IMR-90 (cell line): ENCODE measurements around the gene FEN1. TPM values are rescaled to one million over a fixed set of nuclear protein-coding genes. Genes with fewer than 3 reads are reported as not detected.

ENCODE experiments used
- ATAC-seq: fragments of 200-7000 bp; cut with Tn5 transposase; 2 replicates; pipeline ENCODE4 v1.9.1; 2020; ENCODE audit warnings: low read depth, mild to moderate bottlenecking, moderate library complexity
- BruUV-seq: library from RNA; stranded (reverse); fragments of 400-500 nt; replicated peaks from 2 replicates; lab custom pipeline; 2021; lab: Mats Ljungman, UMichigan
- CTCF ChIA-PET: fragments of 300-600 bp; formaldehyde crosslinking; extraction: SDS; loops from one replicate; lab custom pipeline; 2021; ENCODE audit warnings: antibody characterized with exemption; lab: Yijun Ruan, JAX
- POLR2A ChIA-PET: fragments of 300-600 bp; sonication (Branson Sonifier 250); formaldehyde crosslinking; loops from one replicate; lab custom pipeline; 2022; ENCODE audit warnings: antibody characterized with exemption; ENCODE audit not compliant: unreplicated experiment; lab: Charles Lee
- DNase-seq: peaks from one replicate; pipeline ENCODE4 v3.0.0; 2013
- H2AFZ ChIP-seq: replicated peaks from 2 replicates; pipeline ENCODE3; 2013; ENCODE audit warnings: low read length, mild to moderate bottlenecking; ENCODE audit not compliant: poor library complexity
- H2AK5ac ChIP-seq: 2 replicates; pipeline ENCODE4 v1.6.1; 2013; ENCODE audit warnings: low read depth, low read length, inconsistent platforms
- H2AK9ac ChIP-seq: replicated peaks from 2 replicates; pipeline ENCODE3; 2013; ENCODE audit warnings: mild to moderate bottlenecking, low read depth, low read length, moderate library complexity; ENCODE audit not compliant: poor library complexity
- H2BK120ac ChIP-seq: 2 replicates; pipeline ENCODE4 v1.6.1; 2013; ENCODE audit warnings: low read depth, low read length, inconsistent platforms
- H2BK15ac ChIP-seq: 3 replicates; pipeline ENCODE4 v1.6.1; 2013; ENCODE audit warnings: low read depth, low read length, inconsistent platforms
- H2BK20ac ChIP-seq: 2 replicates; pipeline ENCODE4 v1.6.1; 2013; ENCODE audit warnings: low read depth, mild to moderate bottlenecking, inconsistent platforms, low read length, moderate library complexity
- H2BK5ac ChIP-seq: 2 replicates; pipeline ENCODE4 v1.6.1; 2013; ENCODE audit warnings: mild to moderate bottlenecking, low read depth, low read length, inconsistent platforms; ENCODE audit not compliant: poor library complexity, severe bottlenecking
- H3K14ac ChIP-seq: replicated peaks from 2 replicates; pipeline ENCODE4 v1.6.1; 2013; ENCODE audit warnings: low read depth, low read length, inconsistent platforms
- H3K18ac ChIP-seq: 2 replicates; pipeline ENCODE4 v1.6.1; 2013; ENCODE audit warnings: low read depth, low read length, control low read depth
- H3K23ac ChIP-seq: 2 replicates; pipeline ENCODE4 v1.6.1; 2013; ENCODE audit warnings: low read depth, low read length, inconsistent platforms
- H3K27ac ChIP-seq: 2 replicates; pipeline ENCODE4 v1.5.1; 2013; ENCODE audit warnings: mild to moderate bottlenecking, control low read depth, low read length; ENCODE audit not compliant: insufficient read depth
- H3K27me3 ChIP-seq: 2 replicates; pipeline ENCODE4 v1.6.1; 2013; ENCODE audit warnings: low read length; ENCODE audit not compliant: control insufficient read depth, insufficient read depth
- H3K36me3 ChIP-seq: 2 replicates; pipeline ENCODE4 v1.6.1; 2013; ENCODE audit warnings: low read length, mixed read lengths; ENCODE audit not compliant: control insufficient read depth, insufficient read depth
- H3K4ac ChIP-seq: 2 replicates; pipeline ENCODE4 v1.6.1; 2013; ENCODE audit warnings: low read depth, low read length, inconsistent platforms
- H3K4me1 ChIP-seq: 2 replicates; pipeline ENCODE4 v1.6.1; 2013; ENCODE audit warnings: low read length, mixed read lengths; ENCODE audit not compliant: control insufficient read depth, insufficient read depth
- H3K4me2 ChIP-seq: 2 replicates; pipeline ENCODE4 v1.6.1; 2013; ENCODE audit warnings: low read depth, mild to moderate bottlenecking, control low read depth, low read length, moderate library complexity
- H3K4me3 ChIP-seq: 2 replicates; pipeline ENCODE4 v1.5.1; 2013; ENCODE audit warnings: low read depth, mild to moderate bottlenecking, control low read depth, low read length, moderate library complexity; ENCODE audit not compliant: insufficient read depth
- H3K56ac ChIP-seq: 2 replicates; pipeline ENCODE4 v1.6.1; 2013; ENCODE audit warnings: low read length, inconsistent platforms; ENCODE audit not compliant: insufficient read depth; ENCODE audit errors: extremely low read depth
- H3K79me1 ChIP-seq, 2 experiments: 2 replicates each; pipeline ENCODE4 v1.6.1; 2013; ENCODE audit warnings: low read length in 2 of 2, inconsistent platforms in 1 of 2, low read depth in 1 of 2
- H3K9ac ChIP-seq: 2 replicates; pipeline ENCODE4 v1.6.1; 2013; ENCODE audit warnings: low read depth, low read length, control low read depth
- H3K9me1 ChIP-seq: 2 replicates; pipeline ENCODE4 v1.6.1; 2013; ENCODE audit warnings: low read length, inconsistent platforms; ENCODE audit not compliant: insufficient read depth
- H3K9me3 ChIP-seq: 2 replicates; pipeline ENCODE4 v1.6.1; 2013; ENCODE audit warnings: low read length; ENCODE audit not compliant: control insufficient read depth, insufficient read depth
- H4K20me1 ChIP-seq: 2 replicates; pipeline ENCODE4 v1.6.1; 2013; ENCODE audit warnings: low read length, inconsistent platforms; ENCODE audit not compliant: insufficient read depth
- H4K5ac ChIP-seq: 2 replicates; pipeline ENCODE4 v1.6.1; 2013; ENCODE audit warnings: mild to moderate bottlenecking, low read depth, low read length, control low read depth
- H4K8ac ChIP-seq, 2 experiments: 2 replicates each; pipeline ENCODE4 v1.6.1; 2013; ENCODE audit warnings: low read depth in 2 of 2, low read length in 2 of 2, control low read depth in 1 of 2, inconsistent platforms in 1 of 2
- H4K91ac ChIP-seq: 2 replicates; pipeline ENCODE4 v1.6.1; 2013; ENCODE audit warnings: low read depth, low read length, inconsistent platforms; ENCODE audit not compliant: insufficient read depth
- BHLHE40 ChIP-seq: fragments of 150-350 bp; IDR thresholded peaks from 2 replicates; pipeline ENCODE4 v1.6.1; 2016; ENCODE audit warnings: mild to moderate bottlenecking, low read depth, low read length
- CEBPB ChIP-seq: IDR thresholded peaks from 2 replicates; pipeline ENCODE4 v1.6.1; 2012; ENCODE audit warnings: low read depth, low read length, improper control_type of control experiment
- FOS ChIP-seq: fragments of 150-350 bp; IDR thresholded peaks from 2 replicates; pipeline ENCODE4 v1.6.1; 2016; ENCODE audit warnings: low read depth, low read length
- MAZ ChIP-seq: IDR thresholded peaks from 2 replicates; pipeline ENCODE4 v1.6.1; 2012; ENCODE audit warnings: low read depth, mild to moderate bottlenecking, low read length, improper control_type of control experiment, moderate library complexity, borderline replicate concordance
- MXI1 ChIP-seq: IDR thresholded peaks from 2 replicates; pipeline ENCODE4 v1.6.1; 2012; ENCODE audit warnings: low read depth, mild to moderate bottlenecking, low read length, moderate library complexity, borderline replicate concordance
- NFE2L2 ChIP-seq: fragments of 150-350 bp; IDR thresholded peaks from 2 replicates; pipeline ENCODE4 v1.6.1; 2016; ENCODE audit warnings: low read depth, mild to moderate bottlenecking, low read length
- POLR2A ChIP-seq: IDR thresholded peaks from 2 replicates; pipeline ENCODE4 v1.6.1; 2012; ENCODE audit warnings: mild to moderate bottlenecking, low read depth, low read length
- RAD21 ChIP-seq: IDR thresholded peaks from 2 replicates; pipeline ENCODE4 v1.6.1; 2012; ENCODE audit warnings: low read length, improper control_type of control experiment
- RCOR1 ChIP-seq: IDR thresholded peaks from 2 replicates; pipeline ENCODE4 v1.6.1; 2012; ENCODE audit warnings: mild to moderate bottlenecking, low read length, improper control_type of control experiment; ENCODE audit not compliant: insufficient replicate concordance
- RFX5 ChIP-seq: IDR thresholded peaks from 2 replicates; pipeline ENCODE4 v1.8.0; 2012; ENCODE audit warnings: low read depth, mild to moderate bottlenecking, low read length, moderate library complexity
- SMC3 ChIP-seq: fragments of 150-350 bp; IDR thresholded peaks from 2 replicates; pipeline ENCODE4 v1.6.1; 2016; ENCODE audit warnings: low read depth, mild to moderate bottlenecking, antibody characterized with exemption, low read length, moderate library complexity
- WGBS, 2 experiments: methylation state at CpG; one replicate each; pipeline versions ENCODE4 v1.1.5 to v1.1.7; 2013; ENCODE audit warnings: missing lambda C conversion rate in 2 of 2; ENCODE audit not compliant: insufficient read length in 1 of 2; ENCODE audit errors: extremely low coverage in 2 of 2; 5-methylcytosine and 5-hydroxymethylcytosine counted together
- dilution Hi-C: fragments of 300-500 bp; cut with HindIII; formaldehyde crosslinking; loops from one replicate; pipeline ENCODE4 v1.14.3; 2018; ENCODE audit warnings: low sequenced_read_pairs; ENCODE audit not compliant: unreplicated experiment
- in situ Hi-C: fragments of 300-500 bp; cut with MboI; formaldehyde crosslinking; loops from 3 replicates; pipeline ENCODE4 v1.14.3; 2019; ENCODE audit warnings: low sequenced_read_pairs, inconsistent platforms, mixed read lengths
- intact Hi-C: fragments of 100-400 bp; cut with micrococcal nuclease; formaldehyde crosslinking; loops from 2 replicates; pipeline ENCODE4 v1.10.0; 2022
- polyA plus RNA-seq, 3 experiments: library from polyadenylated mRNA; depleted of rRNA; stranded (reverse); fragments of >200 nt; gene quantifications; 2 replicates each; pipeline ENCODE4 v1.2.3, GENCODE V29; 2012; ENCODE audit warnings: low replicate concordance in 1 of 3
- total RNA-seq: library from RNA; depleted of rRNA; stranded (reverse); fragments of >200 nt; gene quantifications from 2 replicates; pipeline ENCODE4 v1.2.3, GENCODE V29; 2012
- TF ChIP-seq, protein P1 (sequence below): conservative IDR thresholded peaks from 2 replicates; pipeline ENCODE4 v1.5.1; 2012; ENCODE audit warnings: mild to moderate bottlenecking, low read depth, low read length, improper control_type of control experiment
- TF ChIP-seq, protein P2 (sequence below): fragments of 150-350 bp; IDR thresholded peaks from 2 replicates; pipeline ENCODE4 v1.6.1; 2016; ENCODE audit warnings: low read depth, mild to moderate bottlenecking, low read length, moderate library complexity, borderline replicate concordance
- TF ChIP-seq, protein P3 (sequence below): fragments of 150-350 bp; IDR thresholded peaks from 2 replicates; pipeline ENCODE4 v1.6.1; 2017; ENCODE audit warnings: mild to moderate bottlenecking, antibody characterized with exemption, low read length, low read depth

FEN1 gene
- total and polyA plus RNA-seq, 2 of the 4 experiments (the other 2 are of a cell fraction) = 23.0 to 41.9 TPM

DNA sequence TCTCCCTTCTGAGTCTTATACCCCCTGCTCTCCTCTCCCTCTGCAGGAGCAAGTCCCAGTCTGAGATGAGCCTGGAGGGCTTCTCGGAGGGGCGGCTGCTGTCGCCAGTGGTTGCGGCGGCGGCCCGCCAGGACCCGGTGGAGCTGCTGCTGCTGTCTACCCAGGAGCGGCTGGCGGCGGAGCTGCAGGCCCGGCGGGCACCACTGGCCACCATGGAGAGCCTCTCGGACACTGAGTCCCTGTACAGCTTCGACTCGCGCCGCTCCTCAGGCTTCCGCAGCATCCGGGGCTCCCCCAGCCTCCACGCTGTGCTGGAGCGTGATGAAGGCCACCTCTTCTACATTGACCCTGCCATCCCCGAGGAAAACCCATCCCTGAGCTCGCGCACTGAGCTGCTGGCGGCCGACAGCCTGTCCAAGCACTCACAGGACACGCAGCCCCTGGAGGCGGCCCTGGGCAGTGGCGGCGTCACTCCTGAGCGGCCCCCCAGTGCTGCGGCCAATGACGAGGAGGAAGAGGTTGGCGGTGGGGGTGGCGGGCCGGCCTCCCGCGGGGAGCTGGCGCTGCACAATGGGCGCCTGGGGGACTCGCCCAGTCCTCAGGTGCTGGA is 49.1 kb upstream of the FEN1 start:
- Histone ChIP-seq H2AK9ac (no peak overlapping the region), H3K56ac (no peak overlapping the region), H3K23ac (no peak overlapping the region), H2BK15ac (no peak overlapping the region), H3K14ac (no peak overlapping the region), H3K9me3 (no peaks in the 10 kb centered on the region), H3K18ac (no peak overlapping the region), H3K4me2 (no peak overlapping the region), H4K8ac (no peak overlapping the region), H4K5ac (no peak overlapping the region), H2BK120ac (no peak overlapping the region), H3K79me1 (no peaks in the 10 kb centered on the region), H4K20me1 (no peaks in the 10 kb centered on the region), H3K9ac (no peak overlapping the region), H2BK5ac (no peak overlapping the region), H3K27me3 (no peaks in the 10 kb centered on the region; the same call in 1 of the 2 replicates), H3K27ac (no peak overlapping the region), H3K4me1 (no peaks in the 10 kb centered on the region), H3K36me3 (peaks cover 3% of the 10 kb centered on the region; the same call in 1 of the 2 replicates), H2AK5ac (no peak overlapping the region), H3K9me1 (no peaks in the 10 kb centered on the region), H2BK20ac (no peak overlapping the region), H3K4me3 (no peak overlapping the region), H3K4ac (no peak overlapping the region), H4K91ac (no peak overlapping the region), H2AFZ (no peak overlapping the region)
- ChIA-PET CTCF (interaction anchor here (0.9 kb wide), 1 partner anchor 10 kb away, joined by 3 read pairs; no protein-coding TSS in a partner anchor), POLR2A (no interaction called here)
- in situ Hi-C loops (no loop called here), dilution Hi-C loops (no loop called here), intact Hi-C loops (no loop called here)
- TF ChIP-seq, protein P1, sequence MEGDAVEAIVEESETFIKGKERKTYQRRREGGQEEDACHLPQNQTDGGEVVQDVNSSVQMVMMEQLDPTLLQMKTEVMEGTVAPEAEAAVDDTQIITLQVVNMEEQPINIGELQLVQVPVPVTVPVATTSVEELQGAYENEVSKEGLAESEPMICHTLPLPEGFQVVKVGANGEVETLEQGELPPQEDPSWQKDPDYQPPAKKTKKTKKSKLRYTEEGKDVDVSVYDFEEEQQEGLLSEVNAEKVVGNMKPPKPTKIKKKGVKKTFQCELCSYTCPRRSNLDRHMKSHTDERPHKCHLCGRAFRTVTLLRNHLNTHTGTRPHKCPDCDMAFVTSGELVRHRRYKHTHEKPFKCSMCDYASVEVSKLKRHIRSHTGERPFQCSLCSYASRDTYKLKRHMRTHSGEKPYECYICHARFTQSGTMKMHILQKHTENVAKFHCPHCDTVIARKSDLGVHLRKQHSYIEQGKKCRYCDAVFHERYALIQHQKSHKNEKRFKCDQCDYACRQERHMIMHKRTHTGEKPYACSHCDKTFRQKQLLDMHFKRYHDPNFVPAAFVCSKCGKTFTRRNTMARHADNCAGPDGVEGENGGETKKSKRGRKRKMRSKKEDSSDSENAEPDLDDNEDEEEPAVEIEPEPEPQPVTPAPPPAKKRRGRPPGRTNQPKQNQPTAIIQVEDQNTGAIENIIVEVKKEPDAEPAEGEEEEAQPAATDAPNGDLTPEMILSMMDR = no peak
- no peak for TF ChIP-seq RCOR1
- no peak for TF ChIP-seq RAD21
- TF ChIP-seq FOS = no peak
- TF ChIP-seq, protein P2, sequence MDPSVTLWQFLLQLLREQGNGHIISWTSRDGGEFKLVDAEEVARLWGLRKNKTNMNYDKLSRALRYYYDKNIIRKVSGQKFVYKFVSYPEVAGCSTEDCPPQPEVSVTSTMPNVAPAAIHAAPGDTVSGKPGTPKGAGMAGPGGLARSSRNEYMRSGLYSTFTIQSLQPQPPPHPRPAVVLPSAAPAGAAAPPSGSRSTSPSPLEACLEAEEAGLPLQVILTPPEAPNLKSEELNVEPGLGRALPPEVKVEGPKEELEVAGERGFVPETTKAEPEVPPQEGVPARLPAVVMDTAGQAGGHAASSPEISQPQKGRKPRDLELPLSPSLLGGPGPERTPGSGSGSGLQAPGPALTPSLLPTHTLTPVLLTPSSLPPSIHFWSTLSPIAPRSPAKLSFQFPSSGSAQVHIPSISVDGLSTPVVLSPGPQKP = no peak
- no peak for TF ChIP-seq BHLHE40
- TF ChIP-seq MAZ = no peak
- no peak for TF ChIP-seq POLR2A
- no peak for TF ChIP-seq RFX5
- no peak for TF ChIP-seq NFE2L2
- TF ChIP-seq MXI1 = no peak
- no peak for TF ChIP-seq CEBPB
- TF ChIP-seq SMC3 = no peak
- TF ChIP-seq, protein P3, sequence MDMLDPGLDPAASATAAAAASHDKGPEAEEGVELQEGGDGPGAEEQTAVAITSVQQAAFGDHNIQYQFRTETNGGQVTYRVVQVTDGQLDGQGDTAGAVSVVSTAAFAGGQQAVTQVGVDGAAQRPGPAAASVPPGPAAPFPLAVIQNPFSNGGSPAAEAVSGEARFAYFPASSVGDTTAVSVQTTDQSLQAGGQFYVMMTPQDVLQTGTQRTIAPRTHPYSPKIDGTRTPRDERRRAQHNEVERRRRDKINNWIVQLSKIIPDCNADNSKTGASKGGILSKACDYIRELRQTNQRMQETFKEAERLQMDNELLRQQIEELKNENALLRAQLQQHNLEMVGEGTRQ = no peak
- no TSS peak for BruUV-seq
- WGBS, 2 experiments = 92% methylated on average over 9 of the region's 42 CpGs; no CpG with 5 or more reads in 1 of the 2 experiments
- DNase-seq (no peak), ATAC-seq (no peak)
